ENCODE data around the gene VPS41. TPM values are rescaled to one million over a fixed set of nuclear protein-coding genes. Genes with fewer than 3 reads are reported as not detected.

VPS41 gene
- total RNA-seq, 1 experiment from 2014 or later: 92.3 TPM

GRCh38 chr7:38704041-38704547 lies 204.9 kb downstream of the VPS41 start:
- peaks cover 64% of the 10 kb centered on the region for H3K27me3 ChIP-seq (ENCODE audit: insufficient read depth, low read depth)
- no peaks in the 10 kb centered on the region for H3K9me2 ChIP-seq (ENCODE audit: insufficient read depth)
- TF ChIP-seq CTCF (conservative IDR thresholded peaks at IDR 0.05) (no peak), EZH2 (IDR thresholded peaks at IDR 0.05; ENCODE audit: low read depth) (no peak)
- no TSS peak for BruUV-seq (replicated peaks)
- H3K9me3 ChIP-seq (ENCODE audit: insufficient read depth, low read depth): no peaks in the 10 kb centered on the region; the same call in 1 of the 2 replicates
- intact Hi-C loops (cut with micrococcal nuclease; ENCODE audit: unreplicated experiment): no loop called here
- H3K4me2 ChIP-seq: no peak overlapping the region
- POLR2A ChIA-PET (ENCODE audit: unreplicated experiment): no interaction called here
- CTCF ChIA-PET: no interaction called here
- no peaks in the 10 kb centered on the region for H3F3A ChIP-seq (ENCODE audit: insufficient read depth, low read depth)
- H3K4me1 ChIP-seq (replicated peaks; ENCODE audit: insufficient read depth): no peaks in the 10 kb centered on the region
- no peaks in the 10 kb centered on the region for H4K20me1 ChIP-seq (ENCODE audit: insufficient read depth)
- H2AFZ ChIP-seq: no peak overlapping the region
- DNase-seq: no peak
- no peaks in the 10 kb centered on the region for H3K79me2 ChIP-seq (ENCODE audit: low read depth)
- no peaks in the 10 kb centered on the region for H3K36me3 ChIP-seq (ENCODE audit: low read depth)
- no peak overlapping the region for H3K4me3 ChIP-seq
- H3K27ac ChIP-seq: no peak overlapping the region

- H3F3A ChIP-seq (ENCODE audit: insufficient read depth, low read depth): no peaks in the 10 kb centered on the region
- H3K27ac ChIP-seq: no peak overlapping the region
- no peaks in the 10 kb centered on the region for H3K9me2 ChIP-seq (ENCODE audit: insufficient read depth)
- no peaks in the 10 kb centered on the region for H4K20me1 ChIP-seq (ENCODE audit: insufficient read depth)
- ChIA-PET CTCF (no interaction called here), POLR2A (ENCODE audit: unreplicated experiment) (no interaction called here)
- H3K36me3 ChIP-seq (ENCODE audit: low read depth): no peaks in the 10 kb centered on the region
- H3K79me2 ChIP-seq (ENCODE audit: low read depth): no peaks in the 10 kb centered on the region
- H3K27me3 ChIP-seq (ENCODE audit: insufficient read depth, low read depth): peaks cover 64% of the 10 kb centered on the region
- BruUV-seq (replicated peaks): no TSS peak
- H2AFZ ChIP-seq: no peak overlapping the region
- no peak for TF ChIP-seq CTCF (conservative IDR thresholded peaks at IDR 0.05)
- TF ChIP-seq EZH2 (IDR thresholded peaks at IDR 0.05; ENCODE audit: low read depth): no peak
- DNase-seq: no peak
- H3K4me3 ChIP-seq: no peak overlapping the region
- no peaks in the 10 kb centered on the region; the same call in 1 of the 2 replicates for H3K9me3 ChIP-seq (ENCODE audit: insufficient read depth, low read depth)
- no peak overlapping the region for H3K4me2 ChIP-seq
- no peaks in the 10 kb centered on the region for H3K4me1 ChIP-seq (replicated peaks; ENCODE audit: insufficient read depth)
- intact Hi-C loops (cut with micrococcal nuclease; ENCODE audit: unreplicated experiment): no loop called here
Measured at GRCh38 chr7:38703093-38703492, 205.9 kb downstream of the VPS41 start.

GRCh38 chr7:38702002-38702535 lies 206.9 kb downstream of the VPS41 start:
- DNase-seq: no peak
- no peak overlapping the region for H3K4me3 ChIP-seq
- H3K27me3 ChIP-seq (ENCODE audit: insufficient read depth, low read depth): peaks cover 61% of the 10 kb centered on the region
- no peak overlapping the region for H3K4me2 ChIP-seq
- no peaks in the 10 kb centered on the region for H3K36me3 ChIP-seq (ENCODE audit: low read depth)
- H3K4me1 ChIP-seq (replicated peaks; ENCODE audit: insufficient read depth): no peaks in the 10 kb centered on the region
- no peaks in the 10 kb centered on the region for H3K79me2 ChIP-seq (ENCODE audit: low read depth)
- no peak overlapping the region for H2AFZ ChIP-seq
- no peaks in the 10 kb centered on the region for H4K20me1 ChIP-seq (ENCODE audit: insufficient read depth)
- no peaks in the 10 kb centered on the region; the same call in 1 of the 2 replicates for H3K9me3 ChIP-seq (ENCODE audit: insufficient read depth, low read depth)
- ChIA-PET CTCF (no interaction called here), POLR2A (ENCODE audit: unreplicated experiment) (no interaction called here)
- H3K27ac ChIP-seq: no peak overlapping the region
- BruUV-seq (replicated peaks): no TSS peak
- intact Hi-C loops (cut with micrococcal nuclease; ENCODE audit: unreplicated experiment): no loop called here
- H3F3A ChIP-seq (ENCODE audit: insufficient read depth, low read depth): no peaks in the 10 kb centered on the region
- TF ChIP-seq EZH2 (IDR thresholded peaks at IDR 0.05; ENCODE audit: low read depth): no peak
- TF ChIP-seq CTCF (conservative IDR thresholded peaks at IDR 0.05): no peak
- H3K9me2 ChIP-seq (ENCODE audit: insufficient read depth): no peaks in the 10 kb centered on the region

Measured in PC-9 (cell line).